HL-60 (cell line): ENCODE measurements around the gene SSTR1.

ENCODE experiments used
- CTCF ChIP-seq: IDR thresholded peaks from one replicate; pipeline ENCODE4 v1.5.1; 2011; ENCODE audit warnings: low read length, control low read depth, inconsistent platforms; ENCODE audit not compliant: insufficient read depth
- REST ChIP-seq: IDR thresholded peaks from 2 replicates; pipeline ENCODE4 v1.6.1; 2012; ENCODE audit warnings: low read depth; ENCODE audit not compliant: insufficient replicate concordance

GRCh38 chr14:38197001-38197783 lies 10.5 kb upstream of the SSTR1 start:
- TF ChIP-seq CTCF: no peak
- TF ChIP-seq REST: no peak
